ENCODE data around the gene CRYBG3. TPM values are rescaled to one million over a fixed set of nuclear protein-coding genes. Genes with fewer than 3 reads are reported as not detected.

The CRYBG3 gene
- total RNA-seq, 1 donor from 2014 or later = 18.6 TPM

GRCh38 chr3:97930018-97930417, 108.2 kb downstream of the CRYBG3 start:
- intact Hi-C loops (cut with DNase I) = loop anchor here (10.0 kb wide), 1 partner anchor 105 kb away; the partner anchor contains the start of gene CRYBG3
- peak; percentile 40 for DNase-seq
- peak; percentile 64 for ATAC-seq (ENCODE audit: poor library complexity)

GRCh38 chr3:97931218-97931617, 109.4 kb downstream of the CRYBG3 start:
- DNase-seq (no peak), ATAC-seq (ENCODE audit: poor library complexity) (no peak)
- intact Hi-C loops (cut with DNase I) = loop anchor here (10.0 kb wide), 1 partner anchor 106 kb away; the partner anchor contains the start of gene CRYBG3

- DNase-seq (peak; percentile 50), ATAC-seq (ENCODE audit: poor library complexity) (peak; percentile 84)
- intact Hi-C loops (cut with DNase I) = loop anchor here (10.0 kb wide), 1 partner anchor 108 kb away; the partner anchor contains the start of gene CRYBG3
These were observed 110.6 kb downstream of the CRYBG3 start for GRCh38 chr3:97932387-97932801.

GRCh38 chr3:97934980-97935695, 113.3 kb downstream of the CRYBG3 start:
- no peak for ATAC-seq (ENCODE audit: poor library complexity)
- intact Hi-C loops (cut with DNase I) = loop anchor here (10.0 kb wide), 1 partner anchor 110 kb away; the partner anchor contains the start of gene CRYBG3
- no peak for DNase-seq

GRCh38 chr3:97935842-97936241, 114.0 kb downstream of the CRYBG3 start:
- ATAC-seq (ENCODE audit: poor library complexity) (no peak), DNase-seq (no peak)
- intact Hi-C loops (cut with DNase I) = loop anchor here (10.0 kb wide), 1 partner anchor 111 kb away; the partner anchor contains the start of gene CRYBG3

GRCh38 chr3:97937205-97937604, 115.4 kb downstream of the CRYBG3 start:
- ATAC-seq (ENCODE audit: poor library complexity) = no peak
- intact Hi-C loops (cut with DNase I) = loop anchor here (10.0 kb wide), 1 partner anchor 112 kb away; the partner anchor contains the start of gene CRYBG3
- DNase-seq = no peak

GRCh38 chr3:97938444-97938843, 116.6 kb downstream of the CRYBG3 start:
- no peak for ATAC-seq (ENCODE audit: poor library complexity)
- DNase-seq = no peak

GRCh38 chr3:97939401-97939800, 117.6 kb downstream of the CRYBG3 start:
- ATAC-seq (ENCODE audit: poor library complexity) = no peak
- no peak for DNase-seq
- intact Hi-C loops (cut with DNase I) = loop anchor here (10.0 kb wide), 1 partner anchor 115 kb away; the partner anchor contains the start of gene CRYBG3

More at GRCh38 chr3:97938444-97938843, 116.6 kb downstream of the CRYBG3 start:
- intact Hi-C loops (cut with DNase I) = loop anchor here (10.0 kb wide), 1 partner anchor 114 kb away; the partner anchor contains the start of gene CRYBG3

- ATAC-seq (ENCODE audit: poor library complexity) (peak; percentile 41), DNase-seq (no peak)
- intact Hi-C loops (cut with DNase I) = no loop called here
These were observed 118.2 kb downstream of the CRYBG3 start for GRCh38 chr3:97940034-97940433.

- DNase-seq (no peak), ATAC-seq (ENCODE audit: poor library complexity) (no peak)
- intact Hi-C loops (cut with DNase I) = no loop called here
These were observed 121.2 kb downstream of the CRYBG3 start for GRCh38 chr3:97942801-97943546.

- intact Hi-C loops (cut with DNase I) = no loop called here
- ATAC-seq (ENCODE audit: poor library complexity) = no peak
- DNase-seq = no peak
These were observed 126.7 kb downstream of the CRYBG3 start for GRCh38 chr3:97948351-97949109.

- intact Hi-C loops (cut with DNase I) = no loop called here
- DNase-seq (no peak), ATAC-seq (ENCODE audit: poor library complexity) (no peak)
These were observed 127.3 kb downstream of the CRYBG3 start for GRCh38 chr3:97949110-97949485.

GRCh38 chr3:97949743-97950142, 127.9 kb downstream of the CRYBG3 start:
- DNase-seq = no peak
- intact Hi-C loops (cut with DNase I) = no loop called here
- ATAC-seq (ENCODE audit: poor library complexity) = no peak

GRCh38 chr3:97950360-97950759, 128.5 kb downstream of the CRYBG3 start:
- DNase-seq = no peak
- ATAC-seq (ENCODE audit: poor library complexity) = no peak
- intact Hi-C loops (cut with DNase I) = no loop called here

GRCh38 chr3:97952280-97952679, 130.5 kb downstream of the CRYBG3 start:
- peak; percentile 72 for ATAC-seq (ENCODE audit: poor library complexity)
- DNase-seq = peak; percentile 68
- intact Hi-C loops (cut with DNase I) = no loop called here

GRCh38 chr3:97952872-97953271, 131.1 kb downstream of the CRYBG3 start:
- intact Hi-C loops (cut with DNase I) = no loop called here
- DNase-seq (no peak), ATAC-seq (ENCODE audit: poor library complexity) (no peak)

GRCh38 chr3:97954228-97954827, 132.5 kb downstream of the CRYBG3 start:
- intact Hi-C loops (cut with DNase I) = no loop called here
- ATAC-seq (ENCODE audit: poor library complexity) (no peak), DNase-seq (no peak)

- no peak for ATAC-seq (ENCODE audit: poor library complexity)
- intact Hi-C loops (cut with DNase I) = no loop called here
- no peak for DNase-seq
These were observed 134.2 kb downstream of the CRYBG3 start for GRCh38 chr3:97956051-97956450.
